ENCODE measurements around the gene SCAF4.

The SCAF4 gene

GRCh38 chr21:31629972-31630711 is 101.8 kb downstream of the SCAF4 start:
- DNase-seq, result no peak

GRCh38 chr21:31624961-31625491 is 106.9 kb downstream of the SCAF4 start:
- no peak for DNase-seq

- DNase-seq, result no peak
Measured at GRCh38 chr21:31624181-31624580, 107.7 kb downstream of the SCAF4 start.

DNA sequence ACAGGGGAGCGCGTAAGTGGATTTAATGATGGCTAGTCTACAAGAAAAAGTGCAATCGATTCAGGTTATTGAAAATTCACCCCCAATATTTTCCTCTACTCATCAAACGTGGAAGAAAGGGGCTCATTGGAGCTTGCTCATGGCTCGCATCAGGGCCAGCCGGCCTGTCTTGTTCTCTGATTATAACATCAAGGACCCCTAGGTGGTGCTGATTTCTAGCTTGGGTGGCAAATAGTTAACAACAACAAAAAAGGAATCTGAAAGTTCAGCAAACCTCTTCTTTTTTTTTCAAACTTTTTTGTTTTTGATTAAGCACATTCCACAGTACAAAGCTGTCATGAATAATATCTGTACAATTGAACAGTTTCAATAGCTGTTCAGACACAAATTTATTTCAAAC is 108.3 kb downstream of the SCAF4 start:
- no peak for DNase-seq

GRCh38 chr21:31622397-31622796 is 109.5 kb downstream of the SCAF4 start:
- no peak for DNase-seq
